Activated CD8-positive, alpha-beta memory T cell treated with anti-CD3 and anti-CD28 coated beads, Interleukin-2, amount 50 U/mL, for 48 hours (primary cell): ENCODE measurements around the gene KIF2A.

Source experiments
- DNase-seq: peaks from one replicate; pipeline ENCODE4 v3.0.0-alpha.2; 2020

KIF2A gene

DNA sequence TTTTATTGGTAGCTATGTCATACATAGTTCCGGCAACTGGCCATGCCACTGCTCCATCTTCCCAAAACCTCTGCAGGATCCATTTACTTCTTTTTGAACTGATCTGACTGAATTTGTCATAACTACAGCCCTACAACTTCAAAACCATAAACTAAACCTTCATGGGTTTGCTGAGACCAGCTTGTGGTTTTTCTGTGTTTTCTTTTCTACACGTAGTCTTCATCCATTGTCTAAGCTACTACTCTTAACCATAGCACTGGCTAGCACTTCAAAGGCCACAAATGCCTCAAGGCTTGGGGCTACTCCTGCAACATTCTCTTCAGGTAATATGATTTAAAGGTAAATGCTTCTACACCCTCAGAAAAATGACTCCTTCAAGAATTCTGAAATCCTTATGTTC is 9.0 kb upstream of the KIF2A start:
- DNase-seq, result no peak

DNA sequence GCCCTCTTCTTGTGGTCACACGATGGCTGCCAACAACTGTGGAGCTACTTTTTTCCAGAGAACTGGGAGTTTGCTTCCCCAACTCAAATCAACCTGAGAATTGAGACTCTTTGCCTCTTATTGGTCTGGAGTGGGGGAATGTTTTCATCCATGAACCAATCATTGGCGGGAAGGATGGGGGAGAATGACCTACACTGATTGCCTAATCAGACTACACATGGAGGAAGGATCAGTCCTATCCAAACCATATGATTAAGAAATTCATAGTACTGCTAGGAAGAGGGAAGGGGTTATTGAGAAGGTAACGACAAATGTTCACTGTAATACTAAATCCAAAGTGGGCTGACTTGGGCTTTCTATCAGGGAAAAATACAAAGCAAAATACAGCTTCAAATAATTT is 7.9 kb upstream of the KIF2A start:
- DNase-seq, result no peak

- DNase-seq, result no peak
Observed at GRCh38 chr5:62299101-62299500, 6.9 kb upstream of the KIF2A start.

DNA sequence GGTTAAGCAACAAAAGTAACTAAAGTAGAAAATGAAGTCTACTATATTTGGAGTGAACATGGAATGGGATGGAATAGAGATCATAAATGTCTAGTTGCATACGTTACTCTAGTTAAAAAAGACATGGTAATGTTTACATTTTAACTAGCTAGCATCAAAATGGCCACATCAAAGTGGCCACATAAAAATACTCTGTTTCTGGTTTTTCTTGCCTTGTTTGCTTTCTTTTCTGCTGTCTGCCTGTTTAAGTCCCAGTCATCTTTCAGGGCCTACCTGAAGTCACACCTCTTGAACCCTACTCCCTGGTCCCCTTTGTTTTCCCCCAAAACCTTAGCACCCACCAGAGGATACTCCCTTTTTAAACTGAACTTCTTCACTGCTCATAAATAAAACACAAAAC is 6.4 kb upstream of the KIF2A start:
- DNase-seq, result no peak

GRCh38 chr5:62305358-62305714 is 670 bp upstream of the KIF2A start:
- DNase-seq, result no peak

GRCh38 chr5:62306323-62306895 is 403 bp downstream of the KIF2A start:
- no peak for DNase-seq

- peak; percentile 77 for DNase-seq
Observed at GRCh38 chr5:62306896-62307689, 1.1 kb downstream of the KIF2A start.

GRCh38 chr5:62308439-62308838 is 2.4 kb downstream of the KIF2A start:
- DNase-seq, result no peak

GRCh38 chr5:62309107-62309506 is 3.1 kb downstream of the KIF2A start:
- DNase-seq, result no peak

DNA sequence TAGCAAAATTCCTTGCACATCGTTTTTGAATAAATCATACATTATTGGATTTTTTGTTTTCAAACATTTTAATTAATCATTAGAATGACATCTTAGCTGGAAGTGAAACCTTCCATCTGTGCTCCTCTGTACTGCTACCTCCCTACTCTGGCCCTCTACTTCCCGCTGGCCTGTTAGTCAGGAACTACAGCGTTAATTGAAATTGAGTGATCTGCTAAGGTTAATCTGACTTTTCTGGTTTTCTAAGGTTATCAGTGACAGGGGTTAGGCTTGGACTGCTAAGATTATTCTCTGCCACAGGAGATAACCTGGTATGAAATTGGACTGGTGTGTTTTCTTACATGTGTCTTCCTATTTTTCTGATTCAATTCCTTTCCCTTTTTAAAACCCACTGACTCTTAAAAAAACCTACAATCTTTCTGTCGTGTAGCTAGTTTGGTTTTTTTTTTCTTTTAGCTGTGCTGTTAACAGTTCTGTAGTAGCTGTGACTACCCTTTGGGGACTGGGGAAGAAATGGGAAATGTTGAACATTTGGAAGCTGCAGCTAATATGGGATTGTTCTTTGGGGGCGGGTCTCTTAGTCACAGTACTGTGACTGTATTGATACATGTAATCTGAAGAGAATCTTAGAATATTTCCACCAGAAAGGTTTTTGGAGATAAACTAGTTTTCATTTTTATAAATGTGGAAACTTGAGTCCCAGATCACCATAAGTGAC is 4.6 kb downstream of the KIF2A start:
- DNase-seq, result no peak

- no peak for DNase-seq
Observed at GRCh38 chr5:62312036-62312435, 6.0 kb downstream of the KIF2A start.

DNA sequence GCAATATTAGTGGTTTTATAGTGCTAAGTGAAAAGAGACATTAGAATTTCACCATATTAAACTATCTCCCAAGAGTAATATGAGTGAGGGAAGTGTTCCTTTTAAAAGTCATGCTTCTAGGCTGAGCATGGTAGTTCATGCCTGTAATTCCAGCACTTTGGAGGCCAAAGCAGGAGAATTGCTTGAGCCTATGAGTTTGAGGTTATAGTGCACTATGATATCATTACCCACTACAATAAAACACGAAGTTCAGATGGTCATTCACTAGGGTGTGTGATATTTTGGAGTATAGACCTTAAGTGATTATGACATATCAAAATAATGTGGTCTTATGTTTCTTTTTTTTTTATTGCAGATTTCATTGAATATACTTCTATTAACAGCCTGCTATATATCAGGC is 6.7 kb downstream of the KIF2A start:
- no peak for DNase-seq

GRCh38 chr5:62314213-62314830 is 8.3 kb downstream of the KIF2A start:
- no peak for DNase-seq

DNA sequence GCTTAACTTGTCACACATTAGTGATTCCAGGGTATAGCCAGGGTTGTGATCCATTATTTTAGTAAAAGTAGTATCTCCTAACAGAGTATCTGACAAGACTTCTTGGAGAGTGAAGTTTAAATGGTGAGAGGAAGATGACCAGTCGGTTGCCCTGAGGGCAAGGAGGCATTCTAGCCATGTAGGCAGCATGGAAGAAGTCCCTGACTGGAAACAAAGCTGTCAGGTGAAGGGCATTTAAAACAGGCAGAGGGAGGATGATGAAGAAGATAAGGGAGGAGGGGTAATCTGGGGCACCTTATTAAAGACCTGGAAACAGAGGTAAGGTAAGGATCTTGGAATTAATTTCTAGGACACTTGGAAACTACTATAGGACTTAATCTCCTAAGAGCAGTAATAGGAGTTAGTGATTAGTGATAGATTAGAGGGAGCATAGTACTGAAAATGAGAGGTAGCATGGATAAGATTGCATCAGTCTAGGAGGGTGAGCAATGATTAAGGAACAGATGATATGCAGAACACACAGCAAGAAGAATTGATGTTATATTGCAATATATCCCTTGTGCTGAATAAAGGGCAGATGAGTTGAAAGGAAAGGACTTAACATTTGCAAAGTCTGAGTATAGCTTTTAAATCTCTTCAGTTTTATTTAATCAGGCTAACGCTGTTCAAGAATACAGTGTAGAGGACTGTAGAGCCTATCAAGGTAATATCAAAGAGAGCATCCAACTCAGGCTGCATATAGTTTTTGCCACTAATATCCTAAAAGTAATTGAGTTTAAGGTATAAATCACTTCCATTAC is 9.6 kb downstream of the KIF2A start:
- no peak for DNase-seq

DNA sequence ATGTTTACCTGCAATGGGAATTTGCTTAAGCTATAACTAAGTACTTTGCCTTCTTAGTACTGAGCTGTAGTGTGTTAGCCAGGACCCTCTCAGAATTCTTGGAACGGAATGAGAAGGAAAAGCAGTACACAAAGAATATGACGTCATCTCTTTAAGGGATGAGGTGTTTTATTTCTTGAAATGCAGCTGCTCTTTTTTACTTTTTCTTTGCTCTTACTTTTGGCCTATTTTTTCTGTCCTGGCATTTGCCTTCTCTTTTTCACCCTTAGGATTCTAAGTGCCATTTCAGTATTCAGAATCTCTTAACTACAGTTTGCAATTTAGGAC is 10.1 kb downstream of the KIF2A start:
- DNase-seq, result no peak

GRCh38 chr5:62317810-62318209 is 11.8 kb downstream of the KIF2A start:
- no peak for DNase-seq

GRCh38 chr5:62322484-62322883 is 16.5 kb downstream of the KIF2A start:
- DNase-seq, result no peak

GRCh38 chr5:62326302-62326701 is 20.3 kb downstream of the KIF2A start:
- DNase-seq, result no peak

DNA sequence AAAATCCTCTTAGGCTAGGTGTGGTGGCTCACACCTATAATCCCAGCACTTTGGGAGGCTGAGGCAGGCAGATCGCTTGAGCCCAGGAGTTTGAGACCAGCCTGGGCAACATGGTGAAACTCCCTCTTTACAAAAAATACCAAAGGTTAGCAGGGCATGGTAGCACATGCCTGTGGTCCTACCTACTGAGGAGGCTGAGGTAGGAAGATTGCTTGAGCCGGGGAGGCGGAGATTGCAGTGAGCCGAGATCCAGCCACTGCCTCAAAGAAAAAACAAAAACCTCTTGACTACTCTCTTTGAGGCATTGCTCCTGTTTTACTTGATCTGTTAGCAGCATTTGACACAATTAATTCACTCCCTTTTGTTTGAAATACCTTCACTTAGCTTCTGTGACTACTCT is 20.7 kb downstream of the KIF2A start:
- no peak for DNase-seq

- DNase-seq, result no peak
Observed at GRCh38 chr5:62327138-62328053, 21.4 kb downstream of the KIF2A start.

GRCh38 chr5:62328772-62329491 is 22.9 kb downstream of the KIF2A start:
- no peak for DNase-seq
